T47D (cell line): ENCODE measurements around the gene TNKS2.
"Not testable (repeated sequence)": the region's sequence is repeated elsewhere in the genome, so short reads cannot be mapped to it uniquely, and the experiment has no call there.

Experiments
- DNase-seq, 2 experiments: peaks; one replicate each; pipeline versions ENCODE4 v3.0.0 to v3.0.0-alpha.2; 2011 to 2012; ENCODE audit warnings: low read depth in 1 of 2, low spot score in 1 of 2
- JUND ChIP-seq: IDR thresholded peaks from 2 replicates; pipeline ENCODE4 v1.6.1; 2012; ENCODE audit warnings: low read depth
- in situ Hi-C: cut with HindIII; loops from 2 replicates; pipeline ENCODE4 v1.10.0; 2016; ENCODE audit warnings: low sequenced_read_pairs, low pct_unique_long_range_greater_than_20kb

Gene TNKS2

DNA sequence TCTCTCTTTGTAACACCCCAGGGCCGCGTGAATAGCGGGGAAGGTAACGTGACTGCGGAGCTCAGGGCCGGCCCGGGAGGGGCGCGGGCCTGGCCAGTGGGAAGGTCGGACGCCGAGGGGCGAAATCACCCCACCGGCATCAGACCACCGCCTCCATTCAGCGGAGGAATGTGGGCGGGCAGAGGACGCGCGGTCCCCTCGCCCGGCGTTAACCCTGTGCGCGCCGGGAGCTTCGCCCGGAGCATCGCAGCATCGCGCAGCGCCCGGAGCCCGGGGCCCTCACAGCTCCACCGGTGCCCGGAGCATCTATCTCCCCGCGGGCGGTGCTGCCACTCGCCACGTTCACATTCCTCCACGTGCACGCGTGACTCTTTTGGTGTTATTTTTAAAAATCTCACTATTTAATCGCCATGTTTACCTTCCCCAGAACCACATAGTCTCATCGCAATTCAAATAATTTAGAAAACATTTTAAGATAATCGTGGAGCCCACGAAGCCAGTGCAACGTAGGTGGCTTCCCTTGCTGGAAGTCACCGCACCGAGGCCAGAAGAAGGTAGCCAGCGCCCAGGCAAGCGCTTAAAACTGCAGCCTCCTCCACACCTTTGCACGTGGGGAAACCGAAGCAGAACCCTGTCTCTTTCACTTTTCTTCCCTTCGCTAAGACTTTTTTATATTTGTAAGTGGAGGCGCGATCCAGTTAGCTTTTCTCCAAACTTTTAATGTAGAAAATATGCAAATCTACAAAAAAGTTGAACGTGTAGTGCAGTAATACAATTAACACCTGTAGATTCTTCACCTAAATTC lies 89.2 kb downstream of the TNKS2 start:
- in situ Hi-C loops, result no loop called here
- TF ChIP-seq JUND, result no peak
- no peak for DNase-seq

- peak in 1 of 2 experiments; percentile 47 for DNase-seq
- in situ Hi-C loops, result no loop called here
- TF ChIP-seq JUND, result no peak
Measured at GRCh38 chr10:91891125-91892001, 93.1 kb downstream of the TNKS2 start.

DNA sequence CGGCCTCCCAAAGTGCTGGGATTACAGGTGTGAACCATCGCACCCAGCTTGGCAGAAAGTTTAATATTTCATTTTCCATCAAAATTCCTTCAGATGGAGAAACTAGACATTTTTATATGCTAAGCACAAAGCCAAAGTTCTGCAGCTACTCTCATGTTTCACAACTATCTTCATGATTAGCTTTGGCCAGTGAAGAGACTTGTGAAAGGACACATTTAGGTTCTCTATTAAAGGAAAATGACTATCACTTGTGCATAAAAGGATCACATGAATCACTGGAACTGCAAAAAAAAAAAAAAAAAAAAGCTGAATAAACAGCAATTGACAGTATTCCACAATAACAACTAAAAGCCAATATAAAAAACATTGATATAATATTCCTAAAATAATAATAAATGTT lies 94.8 kb downstream of the TNKS2 start:
- TF ChIP-seq JUND, result no peak
- in situ Hi-C loops, result no loop called here
- no peak for DNase-seq

DNA sequence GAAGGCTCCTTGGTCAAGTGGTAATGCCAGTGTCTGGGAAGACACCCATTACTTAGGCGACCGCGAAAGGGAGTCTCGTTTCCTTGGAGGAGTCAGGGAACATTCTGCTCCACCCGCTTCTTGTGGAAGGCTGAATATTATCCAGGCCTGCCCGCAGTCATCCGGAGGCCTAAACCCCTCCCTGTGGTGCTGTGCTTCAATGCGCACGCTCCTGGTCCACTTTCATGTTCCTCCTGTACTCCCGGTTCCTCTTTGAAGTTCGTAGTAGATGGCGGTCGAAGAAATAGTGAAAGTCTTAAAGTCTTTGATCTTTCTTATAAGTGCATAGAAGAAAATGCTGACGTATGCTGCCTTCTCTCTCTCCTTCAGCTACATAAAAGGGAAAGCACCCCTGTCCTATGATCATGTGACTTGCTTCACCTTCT lies 96.0 kb downstream of the TNKS2 start:
- in situ Hi-C loops, DNase-seq: not testable (repeated sequence)

- no peak for TF ChIP-seq JUND
- in situ Hi-C loops, result no loop called here
Measured at GRCh38 chr10:91896212-91896756, 98.1 kb downstream of the TNKS2 start.

GRCh38 chr10:91897421-91897820 lies 99.2 kb downstream of the TNKS2 start:
- TF ChIP-seq JUND, result no peak
- in situ Hi-C loops, result no loop called here

More at GRCh38 chr10:91896212-91896756, 98.1 kb downstream of the TNKS2 start:
- DNase-seq, result no peak

GRCh38 chr10:91901784-91902677 lies 103.8 kb downstream of the TNKS2 start:
- in situ Hi-C loops, result no loop called here
- DNase-seq, result peak in 1 of 2 experiments; percentile 49
- peak; percentile 95 for TF ChIP-seq JUND

More at GRCh38 chr10:91897421-91897820, 99.2 kb downstream of the TNKS2 start:
- no peak for DNase-seq

- TF ChIP-seq JUND, result no peak
- in situ Hi-C loops, result no loop called here
- DNase-seq, result no peak
Measured at GRCh38 chr10:91907033-91907594, 108.9 kb downstream of the TNKS2 start.

DNA sequence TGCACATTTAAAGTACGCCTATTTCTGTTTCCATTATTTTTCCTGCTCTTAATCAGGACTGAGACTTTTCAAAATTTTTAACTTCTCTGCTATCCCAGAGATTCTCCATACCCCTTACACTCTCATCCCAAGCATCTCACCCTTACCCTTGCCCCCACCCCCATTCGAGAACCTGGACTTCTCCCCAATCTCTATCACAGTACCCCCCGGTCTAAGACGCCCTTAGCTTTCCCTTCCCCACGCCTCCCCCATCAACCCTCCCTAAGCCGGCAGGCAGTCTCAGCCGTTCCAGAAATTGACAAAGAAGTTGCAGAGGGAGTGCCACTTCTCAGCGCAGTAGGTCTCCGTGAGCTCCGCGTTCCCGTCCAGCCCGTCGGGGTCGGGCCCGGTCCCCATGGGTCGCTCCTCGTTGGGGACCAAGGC lies 109.7 kb downstream of the TNKS2 start:
- in situ Hi-C loops, result no loop called here

GRCh38 chr10:91908337-91909116 lies 110.3 kb downstream of the TNKS2 start:
- DNase-seq, result peak; percentile 87 to 96
- no peak for TF ChIP-seq JUND
- in situ Hi-C loops, result no loop called here

More for the DNA sequence above, 109.7 kb downstream of the TNKS2 start:
- peak in 1 of 2 experiments; percentile 42 for DNase-seq
- no peak for TF ChIP-seq JUND
